NCI-H2196 (cell line): ENCODE measurements around the gene OR2AT4.
"Not testable (repeated sequence)": the region's sequence is repeated elsewhere in the genome, so short reads cannot be mapped to it uniquely, and the experiment has no call there.

ENCODE experiments used
- DNase-seq: peaks from one replicate; lab custom pipeline; 2025; ENCODE audit not compliant: unreplicated experiment; lab: John Stamatoyannopoulos, UW

The OR2AT4 gene

DNA sequence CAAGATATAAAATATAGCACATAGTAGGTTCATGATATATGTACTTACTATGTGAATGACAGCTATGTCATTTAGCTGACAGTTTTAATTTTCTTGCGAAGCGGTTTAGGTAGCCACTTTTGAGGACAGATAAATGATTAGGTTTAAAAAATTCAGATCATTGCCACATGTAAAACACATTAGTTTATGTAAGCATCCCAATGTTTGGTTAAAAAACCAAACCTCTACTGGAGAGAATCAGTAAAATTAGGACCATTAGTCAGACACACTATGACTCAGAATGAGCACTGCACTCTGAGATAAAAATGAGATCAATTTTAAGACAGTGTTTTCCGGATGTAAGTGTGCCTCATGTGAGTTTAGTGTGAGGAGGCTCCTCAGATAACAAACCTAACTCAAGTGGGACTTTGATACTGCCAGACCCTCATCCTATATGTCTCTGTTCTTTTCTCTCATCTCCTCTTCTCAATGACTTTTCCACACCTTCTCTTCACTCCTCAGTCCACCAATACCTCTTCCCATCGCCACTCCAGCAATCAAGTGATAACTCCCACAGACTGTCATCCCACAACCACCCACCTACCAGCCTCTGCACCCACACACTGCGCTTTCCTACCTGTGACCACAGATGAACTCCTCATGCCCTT is 6.8 kb upstream of the OR2AT4 start:
- no peak for DNase-seq

DNA sequence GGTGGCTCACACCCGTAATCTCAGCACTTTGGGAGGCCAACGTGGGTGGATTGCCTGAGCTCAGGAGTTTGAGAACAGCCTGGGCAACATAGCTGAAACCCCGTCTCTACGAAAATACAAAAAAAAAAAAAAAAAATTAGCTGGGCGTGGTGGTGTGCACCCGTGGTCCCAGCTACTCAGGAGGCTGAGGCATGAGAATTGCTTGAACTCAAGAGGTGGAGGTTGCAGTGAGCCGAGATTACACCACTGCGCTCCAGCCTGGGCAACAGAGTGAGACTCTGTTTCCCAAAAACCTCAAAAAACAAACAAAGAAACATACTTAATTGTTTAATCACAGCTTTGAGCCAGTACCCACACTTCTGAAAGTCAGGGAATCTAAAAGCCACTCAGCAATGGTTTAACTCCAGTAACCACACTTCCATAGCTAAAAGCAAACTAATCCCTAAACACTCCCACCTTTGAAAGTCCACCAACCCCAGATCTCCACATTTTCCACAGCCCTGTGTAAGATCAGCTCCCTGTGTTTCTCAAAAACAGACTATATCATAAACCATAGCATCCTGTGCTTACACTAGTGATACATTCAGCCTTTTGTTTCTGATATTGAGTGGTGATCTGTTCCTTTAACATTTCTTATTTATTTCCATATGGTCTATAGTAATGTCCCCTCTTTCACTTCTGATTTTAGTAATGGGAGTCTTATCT is 4.9 kb upstream of the OR2AT4 start:
- DNase-seq: no peak

GRCh38 chr11:75100314-75100713 is 3.6 kb upstream of the OR2AT4 start:
- no peak for DNase-seq

DNA sequence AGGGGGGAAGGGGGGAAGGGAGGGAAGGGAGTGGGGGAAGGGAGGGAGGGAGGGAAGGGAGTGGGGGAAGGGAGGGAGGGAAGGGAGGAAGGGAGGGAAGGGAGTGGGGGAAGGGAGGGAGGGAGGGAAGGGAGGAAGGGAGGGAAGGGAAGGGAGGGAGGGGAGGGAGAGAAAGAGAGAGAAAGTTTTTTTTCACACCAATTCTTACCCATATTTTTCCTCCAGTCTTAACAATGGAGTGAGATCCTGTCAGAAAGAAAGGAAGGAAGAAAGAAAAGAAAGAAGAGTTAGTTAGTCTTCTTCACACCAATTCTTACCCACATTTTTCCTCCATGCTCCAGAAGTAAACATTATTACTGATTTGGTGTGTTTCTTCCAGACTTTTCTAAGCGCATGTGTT is 3.0 kb upstream of the OR2AT4 start:
- no peak for DNase-seq

DNA sequence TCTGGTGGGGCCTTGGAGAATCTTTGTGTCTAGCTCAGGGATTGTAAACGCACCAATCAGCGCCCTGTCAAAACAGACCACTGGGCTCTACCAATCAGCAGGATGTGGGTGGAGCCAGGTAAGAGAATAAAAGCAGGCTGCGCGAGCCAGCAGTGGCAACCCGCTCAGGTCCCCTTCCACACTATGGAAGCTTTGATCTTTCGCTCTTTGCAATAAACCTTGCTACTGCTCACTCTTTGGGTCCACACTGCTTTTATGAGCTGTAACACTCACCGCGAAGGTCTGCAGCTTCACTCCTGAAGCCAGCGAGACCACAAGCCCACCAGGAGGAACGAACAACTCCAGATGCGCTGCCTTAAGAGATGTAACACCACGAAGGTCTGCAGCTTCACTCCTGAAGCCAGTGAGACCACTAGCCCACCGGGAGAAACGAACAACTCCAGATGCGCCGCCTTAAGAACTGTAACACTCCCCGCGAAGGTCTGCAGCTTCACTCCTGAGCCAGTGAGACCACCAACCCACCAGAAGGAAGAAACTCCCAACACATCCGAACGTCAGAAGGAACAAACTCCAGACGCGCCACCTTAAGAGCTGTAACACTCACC is 2.3 kb upstream of the OR2AT4 start:
- not testable (repeated sequence) for DNase-seq

DNA sequence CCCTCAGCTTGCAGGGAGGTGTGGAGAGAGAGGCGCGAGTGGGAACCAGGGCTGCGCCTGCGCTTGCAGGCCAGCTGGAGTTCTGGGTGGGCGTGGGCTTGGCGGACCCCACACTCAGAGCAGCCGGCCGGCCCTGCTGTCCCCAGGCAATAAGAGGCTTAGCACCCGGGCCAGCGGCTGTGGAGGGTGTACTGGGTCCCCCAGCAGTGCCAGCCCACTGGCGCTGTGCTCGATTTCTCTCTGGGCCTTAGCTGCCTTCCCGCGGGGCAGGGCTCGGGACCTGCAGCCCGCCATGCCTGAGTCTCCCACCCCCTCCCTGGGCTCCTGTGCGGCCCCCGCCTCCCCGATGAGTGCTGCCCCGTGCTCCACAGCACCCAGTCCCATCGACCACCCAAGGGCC is 1.5 kb upstream of the OR2AT4 start:
- DNase-seq: not testable (repeated sequence)

DNA sequence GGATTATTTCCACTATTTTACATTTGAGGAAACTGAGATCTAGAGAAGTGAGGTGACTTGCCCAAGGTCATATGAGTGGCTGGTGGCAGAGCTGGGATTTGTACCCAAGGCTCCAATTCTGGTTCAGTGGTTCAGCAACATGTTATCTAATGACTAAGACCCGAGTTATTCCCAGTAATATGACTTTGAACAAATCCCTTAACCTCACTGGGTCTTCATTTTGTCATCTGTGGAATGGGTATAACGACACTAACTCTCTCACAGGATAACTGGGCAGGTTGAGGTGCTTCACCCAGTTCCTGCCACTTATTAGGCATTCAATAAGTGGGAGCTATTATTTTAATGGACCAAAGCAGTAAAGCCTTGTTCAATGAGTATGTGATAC is 489 bp upstream of the OR2AT4 start:
- no peak for DNase-seq

DNA sequence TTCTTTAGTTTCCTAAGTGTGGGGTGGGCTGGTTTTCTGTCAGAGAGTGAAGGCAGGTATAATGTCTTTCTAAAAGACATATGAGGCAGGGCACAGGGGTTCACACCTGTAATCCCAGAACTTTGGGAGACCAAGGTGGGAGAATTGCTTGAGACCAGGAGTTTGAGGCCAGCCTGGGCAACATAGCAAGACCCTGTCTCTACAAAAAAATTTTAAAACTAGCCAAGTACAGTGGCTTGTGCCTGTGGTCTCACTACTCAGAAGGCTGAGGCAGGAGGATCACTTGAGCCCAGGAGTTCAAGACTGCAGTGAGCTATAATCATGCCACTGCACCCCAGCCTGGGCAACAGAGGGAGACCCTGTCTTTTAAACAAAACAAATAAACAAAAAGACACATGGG is 2.3 kb downstream of the OR2AT4 start:
- not testable (repeated sequence) for DNase-seq

DNA sequence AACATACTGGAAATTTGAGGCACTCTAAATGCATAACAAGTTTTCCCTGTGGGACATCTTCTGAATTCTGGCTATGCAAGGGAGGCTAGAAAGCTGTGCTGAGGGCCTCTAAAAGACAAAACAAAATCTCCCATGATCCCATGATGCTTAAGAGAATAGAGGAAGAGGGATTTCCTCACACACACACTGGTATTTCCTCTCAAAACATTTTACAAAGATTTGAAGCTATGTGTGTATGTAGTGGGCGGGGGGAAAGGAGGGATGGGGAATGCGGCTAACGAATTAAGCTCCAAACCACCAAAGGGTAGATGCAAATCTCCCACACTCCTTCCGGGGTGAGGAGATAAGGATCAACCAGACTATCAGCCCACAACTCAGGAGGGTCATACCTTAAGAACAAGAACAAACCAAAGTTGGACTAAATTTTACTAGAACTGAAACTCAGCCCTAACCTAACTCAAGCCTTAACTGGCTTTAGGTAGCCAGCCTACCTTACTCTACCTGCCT is 6.0 kb downstream of the OR2AT4 start:
- DNase-seq: no peak

DNA sequence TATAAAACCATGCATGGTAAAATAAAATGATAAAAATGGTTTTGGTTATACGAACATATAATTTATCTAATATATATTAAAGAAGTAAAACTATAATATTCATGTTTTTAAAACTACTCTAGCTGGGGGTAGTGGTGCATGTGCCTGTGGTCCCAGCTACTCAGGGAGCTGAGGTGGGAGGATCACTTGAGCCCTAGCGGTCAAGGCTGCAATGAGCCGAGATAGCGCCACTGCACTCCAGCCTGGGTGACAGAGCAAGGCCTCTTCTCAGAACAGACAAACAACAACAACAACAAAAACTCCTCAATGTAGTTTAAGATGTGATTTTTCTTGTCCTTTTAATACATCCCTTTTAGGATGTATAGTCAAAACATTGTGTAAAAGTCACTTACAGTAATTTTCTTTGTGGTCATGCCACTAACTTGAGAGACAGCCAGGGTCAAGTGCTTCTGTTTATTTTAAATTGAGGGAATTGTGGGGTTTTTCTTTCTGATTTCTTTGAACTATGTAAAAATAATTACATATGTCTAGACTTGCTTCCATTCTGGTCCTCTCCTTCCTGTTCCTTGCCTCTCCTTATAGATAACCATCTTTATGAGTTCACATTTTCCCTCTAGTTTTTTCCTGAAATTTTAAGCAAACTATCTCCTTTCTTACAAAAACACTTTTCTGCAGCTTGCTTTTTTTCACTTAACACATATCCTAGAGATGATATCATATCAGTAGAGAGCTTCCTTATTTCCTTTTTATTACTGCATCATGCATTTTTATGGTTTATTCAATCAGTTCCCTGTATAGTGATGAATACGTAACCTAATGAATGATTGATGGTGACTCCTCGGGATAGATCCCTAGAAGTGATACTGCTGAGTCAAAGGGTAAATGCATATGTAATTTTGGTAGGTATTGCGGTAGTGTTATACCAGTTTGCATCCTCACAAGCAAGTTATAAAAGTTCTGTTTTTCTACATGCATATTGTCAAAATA is 9.1 kb downstream of the OR2AT4 start:
- DNase-seq: no peak

- DNase-seq: no peak
Measured at GRCh38 chr11:75084883-75085282, 11.8 kb downstream of the OR2AT4 start.

- no peak for DNase-seq
Measured at GRCh38 chr11:75083217-75083605, 13.5 kb downstream of the OR2AT4 start.

DNA sequence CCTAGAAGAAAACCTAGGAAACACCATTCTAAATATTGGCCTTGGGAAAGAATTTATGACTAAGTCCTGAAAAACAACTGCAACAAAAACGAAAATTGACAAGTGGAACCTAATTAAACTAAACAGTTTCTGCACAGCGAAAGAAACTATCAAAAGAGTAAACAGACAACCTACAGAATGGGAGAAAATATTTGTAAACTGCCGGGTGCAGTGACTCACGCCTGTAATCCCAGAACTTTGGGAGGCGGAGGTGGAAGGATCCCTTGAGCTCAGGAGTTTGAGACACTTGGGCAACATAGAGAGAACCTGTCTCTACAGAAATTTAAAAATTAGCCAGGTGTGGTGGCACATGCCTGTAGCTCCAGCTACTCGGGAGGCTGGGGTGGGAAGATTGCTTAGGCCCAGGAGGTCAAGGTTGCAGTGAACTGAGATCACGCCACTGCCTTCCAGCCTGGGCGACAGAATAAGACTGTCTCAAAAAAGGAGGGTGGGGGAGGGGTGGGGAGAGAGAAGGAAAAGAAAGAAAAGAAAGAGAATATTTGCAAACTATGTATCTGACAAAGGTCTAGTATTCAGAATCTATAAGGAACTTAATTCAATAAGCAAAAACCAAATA is 14.0 kb downstream of the OR2AT4 start:
- no peak for DNase-seq

GRCh38 chr11:75079546-75079945 is 17.1 kb downstream of the OR2AT4 start:
- no peak for DNase-seq

- DNase-seq: no peak
Measured at GRCh38 chr11:75078233-75078632, 18.4 kb downstream of the OR2AT4 start.

- peak; percentile 4 for DNase-seq
Measured at GRCh38 chr11:75077316-75077715, 19.4 kb downstream of the OR2AT4 start.

DNA sequence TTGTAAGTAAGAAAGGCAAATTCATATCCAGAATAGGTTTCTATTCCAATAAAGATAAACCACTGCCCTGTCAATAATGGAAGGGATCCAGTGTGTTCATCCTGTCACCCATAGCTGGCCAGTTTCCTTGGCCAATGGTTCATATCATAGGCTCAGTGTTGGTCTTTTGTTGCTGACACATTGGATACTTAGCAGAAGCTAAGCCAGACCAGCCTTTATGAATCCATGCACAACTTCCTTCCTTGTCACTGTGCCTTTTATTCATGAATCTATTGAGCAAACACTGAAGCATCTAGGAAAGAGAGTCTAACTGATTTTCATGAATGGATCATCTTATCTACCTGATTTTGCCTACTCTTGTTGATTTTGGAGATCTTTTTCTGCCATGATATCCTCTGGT is 20.0 kb downstream of the OR2AT4 start:
- no peak for DNase-seq

GRCh38 chr11:75073459-75074190 is 23.1 kb downstream of the OR2AT4 start:
- no peak for DNase-seq

DNA sequence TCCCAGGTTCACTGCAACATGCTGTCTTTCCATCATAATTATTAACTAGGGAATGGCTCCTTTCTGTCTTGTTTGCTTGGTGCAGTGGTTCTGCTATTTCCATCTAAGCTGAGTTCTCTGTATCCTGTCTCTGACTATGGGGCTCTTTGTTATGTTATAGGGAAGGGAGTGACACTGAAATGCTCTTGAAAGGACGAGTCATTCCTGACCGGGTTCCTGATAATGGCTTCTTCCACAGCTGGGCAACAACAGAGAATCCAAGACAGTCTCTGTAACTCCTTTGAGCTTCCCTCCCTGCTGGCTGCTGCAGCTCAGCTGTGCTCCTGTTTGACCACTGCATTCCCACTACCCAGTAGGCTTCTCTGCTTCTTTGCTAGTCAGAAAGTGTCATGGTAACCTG is 24.1 kb downstream of the OR2AT4 start:
- DNase-seq: no peak

GRCh38 chr11:75069473-75069872 is 27.2 kb downstream of the OR2AT4 start:
- no peak for DNase-seq
